ENCODE measurements around the gene C1QTNF2.

GRCh38 chr5:160305319-160305718 lies 65.1 kb downstream of the C1QTNF2 start:
- no peak for TF ChIP-seq CTCF (IDR thresholded peaks at IDR 0.05)
- TF ChIP-seq POLR2A (IDR thresholded peaks at IDR 0.05), result no peak
